Measurements from ENCODE around the gene DNAJB6.

The DNAJB6 gene

DNA sequence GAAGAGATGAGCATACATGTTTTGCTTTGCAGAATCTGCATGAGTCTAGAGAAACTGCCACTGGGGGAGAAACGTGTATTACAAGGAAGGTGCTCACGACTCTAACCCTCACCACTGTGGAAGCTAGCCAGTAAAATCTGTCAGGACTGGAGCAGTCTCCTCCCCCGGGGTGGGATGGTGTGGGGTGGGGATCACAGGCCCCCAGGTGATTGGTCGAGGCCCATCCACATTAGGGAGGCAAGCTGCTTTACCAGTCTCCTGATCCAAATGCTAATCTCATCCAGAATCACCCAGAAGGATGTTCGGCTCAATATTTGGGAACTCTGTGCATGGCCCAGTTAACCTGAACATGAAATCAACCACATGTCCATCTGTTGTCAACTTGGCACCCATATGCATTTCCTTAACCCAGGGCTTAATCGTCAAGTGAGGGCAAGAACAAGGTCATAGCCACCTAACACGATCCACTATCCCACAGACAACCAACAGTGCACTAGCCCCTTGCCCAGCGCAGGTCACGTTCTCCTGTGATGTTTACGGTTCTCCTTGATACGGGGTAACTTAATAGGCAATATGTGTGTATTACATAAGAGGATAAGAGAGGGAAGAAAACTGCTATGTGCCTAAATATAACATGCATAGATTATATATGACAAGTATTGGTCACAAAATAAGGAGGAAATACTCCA, 40.8 kb downstream of the DNAJB6 start:
- no peaks in the 10 kb centered on the region for H3K4me1 ChIP-seq
- TF ChIP-seq, protein P1, sequence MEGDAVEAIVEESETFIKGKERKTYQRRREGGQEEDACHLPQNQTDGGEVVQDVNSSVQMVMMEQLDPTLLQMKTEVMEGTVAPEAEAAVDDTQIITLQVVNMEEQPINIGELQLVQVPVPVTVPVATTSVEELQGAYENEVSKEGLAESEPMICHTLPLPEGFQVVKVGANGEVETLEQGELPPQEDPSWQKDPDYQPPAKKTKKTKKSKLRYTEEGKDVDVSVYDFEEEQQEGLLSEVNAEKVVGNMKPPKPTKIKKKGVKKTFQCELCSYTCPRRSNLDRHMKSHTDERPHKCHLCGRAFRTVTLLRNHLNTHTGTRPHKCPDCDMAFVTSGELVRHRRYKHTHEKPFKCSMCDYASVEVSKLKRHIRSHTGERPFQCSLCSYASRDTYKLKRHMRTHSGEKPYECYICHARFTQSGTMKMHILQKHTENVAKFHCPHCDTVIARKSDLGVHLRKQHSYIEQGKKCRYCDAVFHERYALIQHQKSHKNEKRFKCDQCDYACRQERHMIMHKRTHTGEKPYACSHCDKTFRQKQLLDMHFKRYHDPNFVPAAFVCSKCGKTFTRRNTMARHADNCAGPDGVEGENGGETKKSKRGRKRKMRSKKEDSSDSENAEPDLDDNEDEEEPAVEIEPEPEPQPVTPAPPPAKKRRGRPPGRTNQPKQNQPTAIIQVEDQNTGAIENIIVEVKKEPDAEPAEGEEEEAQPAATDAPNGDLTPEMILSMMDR (IDR thresholded peaks at IDR 0.05; ENCODE audit: low read depth, low read length) = no peak
- H3K9me3 ChIP-seq = no peaks in the 10 kb centered on the region
- H3K27me3 ChIP-seq = no peaks in the 10 kb centered on the region
- no peak overlapping the region for H3K4me3 ChIP-seq (ENCODE audit: low read depth, low read length)
- H3K36me3 ChIP-seq = peaks cover 18% of the 10 kb centered on the region
- no peak for DNase-seq

GRCh38 chr7:157378390-157378789, 41.6 kb downstream of the DNAJB6 start:
- no peaks in the 10 kb centered on the region for H3K9me3 ChIP-seq
- H3K4me1 ChIP-seq = no peaks in the 10 kb centered on the region
- no peaks in the 10 kb centered on the region for H3K27me3 ChIP-seq
- no peak overlapping the region for H3K4me3 ChIP-seq (ENCODE audit: low read depth, low read length)
- TF ChIP-seq, protein P1 (IDR thresholded peaks at IDR 0.05; ENCODE audit: low read depth, low read length) = no peak
- H3K36me3 ChIP-seq = peaks cover 16% of the 10 kb centered on the region
- no peak for DNase-seq

GRCh38 chr7:157379493-157379892, 42.7 kb downstream of the DNAJB6 start:
- H3K36me3 ChIP-seq = peaks cover 21% of the 10 kb centered on the region
- no peak overlapping the region for H3K4me3 ChIP-seq (ENCODE audit: low read depth, low read length)
- no peaks in the 10 kb centered on the region for H3K27me3 ChIP-seq
- TF ChIP-seq, protein P1 (IDR thresholded peaks at IDR 0.05; ENCODE audit: low read depth, low read length) = no peak
- no peak for DNase-seq
- H3K9me3 ChIP-seq = no peaks in the 10 kb centered on the region
- no peaks in the 10 kb centered on the region for H3K4me1 ChIP-seq

- no peak for DNase-seq
- TF ChIP-seq, protein P1 (IDR thresholded peaks at IDR 0.05; ENCODE audit: low read depth, low read length) = no peak
- Histone ChIP-seq H3K36me3 (peaks cover 27% of the 10 kb centered on the region), H3K4me1 (no peaks in the 10 kb centered on the region), H3K9me3 (no peaks in the 10 kb centered on the region), H3K4me3 (ENCODE audit: low read depth, low read length) (no peak overlapping the region), H3K27me3 (no peaks in the 10 kb centered on the region)
Measured at GRCh38 chr7:157380416-157380815, 43.6 kb downstream of the DNAJB6 start.

- H3K36me3 ChIP-seq = peaks cover 28% of the 10 kb centered on the region
- DNase-seq = no peak
- no peaks in the 10 kb centered on the region for H3K9me3 ChIP-seq
- H3K27me3 ChIP-seq = no peaks in the 10 kb centered on the region
- H3K4me3 ChIP-seq (ENCODE audit: low read depth, low read length) = no peak overlapping the region
- no peaks in the 10 kb centered on the region for H3K4me1 ChIP-seq
- TF ChIP-seq, protein P1 (IDR thresholded peaks at IDR 0.05; ENCODE audit: low read depth, low read length) = no peak
Measured at GRCh38 chr7:157383868-157384267, 47.1 kb downstream of the DNAJB6 start.

DNA sequence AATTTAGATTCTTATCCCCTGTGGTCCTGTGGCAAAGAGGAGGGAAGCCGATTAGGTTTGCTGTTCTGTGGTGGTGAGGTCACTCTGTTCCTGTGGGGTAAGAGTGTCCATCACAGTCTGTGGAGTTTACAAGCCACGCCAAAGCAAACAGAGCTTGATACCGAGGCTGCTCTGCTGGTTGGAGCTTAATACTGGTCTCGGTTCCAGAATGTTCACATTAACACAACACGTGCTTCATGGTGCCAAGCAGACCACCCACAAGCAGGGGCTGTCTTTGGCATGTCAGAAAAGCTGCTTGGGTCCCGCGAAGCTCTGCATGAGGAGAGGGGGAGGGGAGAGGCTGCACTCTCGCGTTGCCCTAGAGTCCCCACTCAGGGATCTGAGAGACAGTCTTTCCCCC, 47.5 kb downstream of the DNAJB6 start:
- TF ChIP-seq, protein P1 (IDR thresholded peaks at IDR 0.05; ENCODE audit: low read depth, low read length) = no peak
- no peak for DNase-seq
- no peaks in the 10 kb centered on the region for H3K4me1 ChIP-seq
- no peaks in the 10 kb centered on the region for H3K27me3 ChIP-seq
- H3K4me3 ChIP-seq (ENCODE audit: low read depth, low read length) = no peak overlapping the region
- H3K9me3 ChIP-seq = no peaks in the 10 kb centered on the region
- peaks cover 28% of the 10 kb centered on the region for H3K36me3 ChIP-seq
